NAMALWA (cell line): ENCODE results near the gene NOL4L.

ENCODE experiments used
- DNase-seq: peaks from one replicate; pipeline ENCODE4 v3.0.0-alpha.2; 2015; ENCODE audit warnings: low spot score

NOL4L gene

DNA sequence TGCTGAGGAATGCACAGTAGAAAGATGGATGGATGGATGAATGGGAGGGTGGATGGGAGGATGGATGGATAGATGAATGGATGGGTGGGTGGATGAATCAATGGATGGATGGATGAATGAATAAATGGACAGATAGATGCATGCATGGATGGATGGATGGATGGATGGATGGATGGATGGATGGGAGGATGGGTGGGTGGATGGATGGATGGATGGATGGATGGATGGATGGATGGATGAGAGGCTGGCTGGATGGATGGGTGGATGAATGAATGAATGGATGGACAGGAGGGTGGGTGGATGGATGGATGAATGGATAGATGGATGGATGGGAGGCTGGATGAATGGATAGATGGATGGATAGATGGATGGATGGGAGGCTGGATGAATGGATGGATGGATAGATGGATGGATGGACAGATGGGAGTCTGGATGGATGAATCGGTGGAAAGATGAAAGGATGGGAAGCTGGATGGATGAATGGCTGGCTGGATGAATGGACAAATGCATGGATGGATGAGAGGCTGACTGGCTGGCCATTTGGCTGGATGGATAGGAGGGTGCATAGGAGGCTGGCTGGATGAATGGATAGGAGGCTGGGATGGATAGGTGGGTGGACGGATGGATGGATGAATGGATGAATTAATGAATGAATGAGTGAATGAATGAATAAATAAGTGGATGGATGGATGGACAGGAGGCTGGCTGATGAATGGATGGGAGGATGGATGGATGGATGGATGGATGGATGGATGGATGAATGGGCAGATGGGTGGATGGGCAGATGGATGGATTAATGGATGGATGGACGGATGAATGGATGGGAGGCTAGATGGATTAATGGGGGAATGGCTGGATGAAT is 28.3 kb upstream of the NOL4L start:
- no peak for DNase-seq

DNA sequence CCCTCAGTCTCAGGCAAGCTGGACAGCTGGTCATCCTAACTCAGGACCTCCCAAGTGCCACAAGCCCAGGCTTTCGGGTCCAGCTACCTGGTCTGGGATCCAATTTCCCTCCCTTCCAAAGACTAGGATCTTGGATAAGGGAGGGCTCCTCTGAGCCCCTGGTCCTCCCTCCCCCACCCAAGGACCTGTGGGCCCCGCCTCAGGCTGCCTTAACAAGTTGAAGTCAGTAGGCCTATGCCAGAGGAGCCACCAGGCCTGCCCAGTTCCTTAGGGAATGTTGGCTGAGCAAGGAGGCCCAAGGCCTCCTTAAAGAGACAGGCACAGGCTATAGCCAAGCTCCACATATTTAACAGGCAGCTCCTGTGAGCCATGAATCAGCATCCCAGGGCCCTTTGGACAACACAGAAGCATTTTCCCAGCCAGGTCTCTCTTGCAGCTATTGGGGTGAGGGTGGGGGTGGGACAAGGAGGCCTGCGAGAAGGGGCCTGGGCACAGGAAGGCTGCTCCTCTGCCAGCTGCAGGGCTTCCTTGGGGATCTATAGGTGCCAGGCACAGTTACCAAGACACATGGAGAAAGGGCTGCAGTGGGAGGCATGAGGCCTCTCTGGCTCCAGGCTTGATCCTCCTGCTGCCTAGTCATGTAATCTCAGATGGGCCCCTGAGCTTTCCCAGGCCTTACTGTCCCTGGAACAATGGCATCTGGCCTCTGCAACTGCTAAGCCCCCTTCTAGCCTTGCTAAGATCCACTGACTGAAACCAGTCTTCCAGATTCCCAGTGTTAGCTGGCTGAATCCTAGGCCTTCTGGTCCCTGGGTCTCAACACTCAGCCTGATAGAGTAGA is 27.4 kb upstream of the NOL4L start:
- no peak for DNase-seq

DNA sequence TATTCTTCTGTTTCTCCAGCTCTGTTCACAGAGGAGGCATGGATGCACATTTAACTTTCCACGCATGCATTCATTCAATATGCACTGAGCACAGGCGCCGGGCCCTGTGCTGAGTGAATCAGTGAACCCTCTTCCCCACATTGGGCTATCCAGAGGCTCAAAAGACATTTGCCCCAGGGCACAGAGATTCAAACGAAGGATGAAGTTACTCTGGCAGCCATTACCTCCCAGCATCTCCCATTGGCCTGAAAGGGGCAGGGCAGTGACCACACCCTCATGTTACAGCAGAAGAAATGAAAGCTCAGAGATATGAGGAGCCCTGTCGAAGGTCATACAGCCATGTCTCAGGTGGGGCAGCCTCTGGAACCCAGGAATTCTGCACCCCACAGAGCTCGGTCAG is 26.7 kb upstream of the NOL4L start:
- DNase-seq, result no peak

DNA sequence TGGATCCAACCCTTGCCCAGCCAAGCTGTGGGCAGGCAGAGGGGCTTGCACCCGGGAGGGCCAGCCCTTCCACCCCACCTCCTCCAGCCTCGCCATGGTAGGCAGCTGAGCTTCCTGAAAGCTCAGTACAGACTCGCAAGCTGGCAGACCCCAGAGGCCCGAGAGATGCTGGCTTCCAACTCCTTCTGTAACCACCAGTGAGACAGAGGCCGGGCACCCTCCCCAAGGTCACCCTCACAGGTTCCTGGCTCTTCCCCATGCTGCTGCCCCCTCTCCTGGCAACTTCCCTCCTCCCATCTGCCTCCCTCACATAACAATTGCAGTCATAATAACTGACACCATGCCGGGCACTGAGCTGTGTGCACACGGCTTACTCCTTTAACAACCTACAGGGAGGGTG is 26.2 kb upstream of the NOL4L start:
- no peak for DNase-seq

DNA sequence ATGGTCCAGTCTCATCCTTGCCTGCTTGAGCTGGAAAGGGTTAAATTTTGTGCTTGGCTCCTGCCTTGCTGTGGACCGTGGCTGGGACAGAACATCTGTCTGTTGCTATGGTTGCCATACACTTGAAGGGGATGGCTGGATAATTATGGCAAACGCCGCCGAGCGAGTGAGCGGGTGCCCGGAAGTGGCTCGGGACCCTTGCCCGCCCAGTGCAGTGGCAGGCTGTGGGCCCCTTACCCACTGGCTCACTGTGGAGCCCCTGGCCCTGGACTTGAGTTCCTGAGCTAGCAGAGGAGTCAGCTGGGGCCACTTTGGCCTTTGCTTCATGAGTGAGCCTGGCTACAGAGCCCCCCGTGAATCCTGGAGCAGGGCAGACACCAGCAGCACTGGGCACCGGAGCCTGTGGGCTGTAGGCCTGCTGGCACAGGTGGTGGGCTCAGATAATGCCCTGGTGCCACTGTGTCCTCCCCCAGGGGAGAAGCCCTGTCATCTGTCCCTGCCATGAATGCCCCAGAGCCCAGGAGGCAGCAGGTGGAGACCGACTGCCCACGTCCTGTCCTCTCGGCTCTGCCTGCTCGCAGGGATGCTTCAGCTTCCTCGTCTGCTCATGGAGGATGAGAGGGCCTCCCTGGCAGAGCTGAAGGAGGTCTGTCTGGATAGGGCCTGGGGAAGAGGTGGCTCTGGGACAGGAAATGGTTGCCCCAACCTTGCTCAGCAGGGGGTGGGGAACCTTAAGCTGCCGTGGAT is 25.5 kb upstream of the NOL4L start:
- no peak for DNase-seq

DNA sequence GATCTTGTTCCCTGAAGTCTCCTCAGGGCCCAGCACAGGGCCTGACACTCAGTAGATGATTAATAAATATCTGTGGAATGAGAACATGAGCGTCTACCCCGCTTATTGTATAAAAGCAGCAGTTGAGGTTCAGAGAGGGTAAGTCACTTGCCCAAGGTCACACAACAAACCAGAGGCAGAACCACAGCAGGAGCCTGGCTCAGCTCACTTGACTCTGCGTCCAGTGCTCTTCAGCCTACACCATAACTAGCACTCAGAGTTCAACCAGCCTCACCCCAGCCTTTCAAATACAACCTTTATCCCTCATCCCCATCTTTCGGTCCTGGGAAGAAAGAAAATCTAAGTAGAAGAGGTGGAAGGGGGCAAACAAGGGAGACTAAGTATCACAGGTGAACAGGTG is 24.9 kb upstream of the NOL4L start:
- no peak for DNase-seq

DNA sequence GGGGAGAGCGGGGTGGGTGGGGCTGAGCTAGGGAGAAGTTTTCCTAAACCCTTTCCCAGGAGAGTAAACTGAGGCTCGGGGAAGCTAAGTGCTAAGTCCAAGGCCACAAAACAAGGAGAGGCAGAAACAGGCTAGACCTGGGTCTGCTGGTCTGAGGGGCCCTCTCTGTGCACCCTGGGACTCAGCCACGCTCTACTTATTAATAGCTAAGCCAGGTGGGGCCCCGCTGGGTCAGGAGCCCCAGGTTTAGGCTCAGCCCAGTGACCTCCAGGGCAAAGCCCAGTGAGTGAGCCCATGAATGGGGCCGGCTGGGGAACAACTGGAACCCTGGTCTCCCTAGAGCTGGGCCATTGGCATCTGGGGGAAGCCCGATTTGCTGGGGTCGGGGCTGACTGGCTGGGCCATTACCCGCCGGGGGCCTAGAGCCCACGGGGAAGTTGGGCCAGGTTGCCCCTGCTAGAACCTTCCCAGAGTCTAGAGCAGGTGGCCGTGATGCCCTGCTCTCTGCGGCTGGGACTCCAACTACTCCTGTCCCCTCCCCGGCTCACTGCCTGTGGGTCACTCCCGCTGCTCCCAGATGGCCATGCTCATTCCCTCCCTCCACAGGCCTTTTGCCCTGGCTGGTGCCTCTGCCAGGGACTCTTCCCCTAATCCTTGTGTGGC is 24.1 kb upstream of the NOL4L start:
- DNase-seq, result no peak

DNA sequence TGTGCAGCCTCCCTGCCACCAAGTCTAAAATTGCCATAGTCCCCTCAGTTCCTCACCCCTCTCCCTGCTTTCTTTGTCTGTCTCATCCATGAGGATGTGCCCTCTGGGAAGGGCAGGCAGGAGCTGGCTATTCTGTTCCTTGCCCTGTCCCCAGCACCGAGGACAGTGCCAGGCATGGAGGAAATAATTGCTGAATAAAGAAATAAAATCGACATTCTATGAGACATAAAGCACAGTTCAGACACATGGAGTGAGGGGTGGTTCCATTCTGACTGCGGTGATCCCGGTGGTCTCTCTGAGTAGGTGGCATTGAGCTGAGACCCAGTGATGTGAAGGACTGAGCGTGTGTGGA is 23.5 kb upstream of the NOL4L start:
- no peak for DNase-seq

DNA sequence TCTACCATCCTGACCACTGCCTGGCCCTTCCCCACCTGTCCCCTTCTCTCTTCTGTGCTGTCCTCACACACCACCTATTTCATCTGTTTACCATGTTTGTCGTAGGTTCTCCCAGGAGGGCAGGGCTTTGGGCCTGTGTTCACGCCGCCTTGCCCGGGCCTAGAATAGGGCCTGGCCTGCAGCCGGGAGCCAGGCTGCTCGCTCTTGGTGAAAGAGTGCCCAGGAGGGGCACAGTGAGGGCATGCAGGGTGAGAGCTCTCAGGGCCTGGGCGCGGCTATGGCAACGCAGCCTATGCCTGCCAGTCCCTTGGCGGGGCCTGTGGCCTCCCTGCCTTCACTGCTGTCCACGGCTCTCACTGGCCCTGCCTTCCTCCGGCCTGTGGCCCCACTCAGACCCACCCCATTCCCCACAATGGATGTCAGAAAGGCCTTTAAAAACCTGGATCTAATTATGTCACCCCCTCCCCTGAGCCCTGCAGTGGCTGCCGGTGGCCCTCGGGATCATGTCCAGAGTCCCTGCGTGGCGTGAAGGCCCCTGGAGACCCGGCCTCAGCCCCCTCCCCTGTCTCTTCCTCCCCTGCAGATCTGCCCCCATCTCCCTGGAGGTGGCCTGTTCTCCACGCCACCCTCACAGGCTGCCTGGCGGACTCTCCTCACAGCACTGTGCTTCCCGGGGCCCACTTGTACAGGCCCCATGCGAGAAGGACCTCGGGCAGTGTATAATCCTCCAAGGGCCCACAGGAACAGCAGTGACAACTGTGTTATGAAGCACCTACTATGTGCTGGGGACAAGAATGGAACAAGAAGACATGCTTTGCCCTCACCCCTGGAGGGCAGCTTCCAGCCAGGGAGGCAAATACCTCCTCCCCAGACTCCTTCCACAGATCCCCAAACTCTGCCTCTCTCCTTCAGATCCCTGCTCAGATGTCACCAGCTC is 22.9 kb upstream of the NOL4L start:
- no peak for DNase-seq

DNA sequence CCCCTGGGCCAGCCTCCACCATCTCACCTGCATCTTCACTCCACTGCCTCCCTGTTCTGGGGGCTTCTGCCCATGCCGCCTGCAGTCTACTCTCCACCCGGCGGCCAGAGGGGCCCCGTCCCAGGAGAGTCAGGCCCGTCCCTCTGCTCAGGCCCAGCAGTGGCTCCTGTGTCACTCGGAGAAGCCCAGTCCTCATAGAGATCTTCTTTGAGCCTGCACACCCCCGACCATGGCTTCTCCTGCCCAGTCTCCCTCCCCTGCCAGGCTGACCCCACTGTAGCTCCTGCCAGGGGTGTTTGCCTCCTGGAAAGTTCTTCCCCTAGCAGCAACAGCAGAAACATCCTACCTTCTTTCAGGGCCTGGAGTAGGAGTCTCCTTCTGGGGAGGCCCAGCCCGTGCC is 22.2 kb upstream of the NOL4L start:
- DNase-seq, result no peak

DNA sequence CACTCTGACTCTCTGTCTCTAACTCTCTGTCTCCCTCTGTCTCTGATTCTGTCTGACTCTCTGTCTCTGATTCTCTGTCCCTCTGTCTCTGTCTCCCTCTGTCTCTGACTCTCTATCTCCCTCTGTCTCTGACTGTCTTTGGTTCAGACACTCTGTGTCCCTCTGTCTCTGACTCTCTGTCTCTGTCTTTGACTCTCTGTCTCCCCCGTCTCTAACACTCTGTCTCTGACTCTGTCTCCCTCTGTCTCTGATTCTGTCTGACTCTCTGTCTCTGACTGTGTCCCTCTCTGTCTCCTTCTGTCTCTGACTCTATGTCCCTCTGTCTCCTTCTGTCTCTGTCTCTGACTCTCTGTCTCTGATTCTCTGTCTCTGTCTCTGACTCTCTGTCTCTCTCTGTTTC is 21.7 kb upstream of the NOL4L start:
- DNase-seq, result no peak

DNA sequence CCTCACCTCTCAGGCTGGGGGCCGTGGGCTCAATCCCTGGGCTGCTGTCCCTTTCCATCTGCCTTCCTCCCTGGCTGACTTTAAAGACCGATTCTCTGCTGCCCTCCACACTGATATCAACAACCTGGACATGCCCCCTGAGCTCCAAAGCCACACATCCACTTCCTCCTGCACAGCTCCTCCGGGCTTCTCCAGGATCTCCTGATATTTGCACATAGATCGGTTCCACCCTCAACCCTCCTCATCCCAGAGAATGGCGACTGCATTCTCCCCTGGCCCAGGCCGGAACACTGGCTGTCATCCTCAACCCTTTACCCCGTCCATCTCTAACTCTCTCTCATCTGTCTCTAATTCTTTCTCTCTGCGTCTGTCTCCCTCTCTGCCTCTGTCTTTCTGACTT is 21.0 kb upstream of the NOL4L start:
- no peak for DNase-seq

DNA sequence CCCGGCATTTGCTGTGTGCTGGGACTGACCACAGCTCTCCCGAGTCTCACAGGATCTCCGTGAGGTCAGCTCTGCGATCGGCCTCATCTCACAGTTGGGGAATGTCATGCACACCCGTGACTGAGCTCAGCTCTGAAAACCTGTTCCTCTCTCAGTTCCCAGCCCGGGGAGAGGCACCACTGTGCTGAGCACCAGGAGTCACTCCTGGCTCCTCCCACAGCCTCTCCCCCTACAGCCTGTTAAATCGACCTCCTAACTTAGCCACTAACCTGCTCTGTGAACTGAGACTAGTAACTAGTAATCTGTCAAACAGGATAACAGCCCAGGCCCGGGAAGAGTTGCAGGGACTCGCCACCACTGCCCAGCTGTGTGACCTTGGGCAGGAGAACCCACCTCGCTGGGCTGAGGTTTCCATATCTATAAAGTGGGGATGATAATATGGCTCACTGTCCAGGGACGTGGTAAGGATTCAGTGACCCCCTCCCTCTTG is 20.1 kb upstream of the NOL4L start:
- DNase-seq, result no peak

DNA sequence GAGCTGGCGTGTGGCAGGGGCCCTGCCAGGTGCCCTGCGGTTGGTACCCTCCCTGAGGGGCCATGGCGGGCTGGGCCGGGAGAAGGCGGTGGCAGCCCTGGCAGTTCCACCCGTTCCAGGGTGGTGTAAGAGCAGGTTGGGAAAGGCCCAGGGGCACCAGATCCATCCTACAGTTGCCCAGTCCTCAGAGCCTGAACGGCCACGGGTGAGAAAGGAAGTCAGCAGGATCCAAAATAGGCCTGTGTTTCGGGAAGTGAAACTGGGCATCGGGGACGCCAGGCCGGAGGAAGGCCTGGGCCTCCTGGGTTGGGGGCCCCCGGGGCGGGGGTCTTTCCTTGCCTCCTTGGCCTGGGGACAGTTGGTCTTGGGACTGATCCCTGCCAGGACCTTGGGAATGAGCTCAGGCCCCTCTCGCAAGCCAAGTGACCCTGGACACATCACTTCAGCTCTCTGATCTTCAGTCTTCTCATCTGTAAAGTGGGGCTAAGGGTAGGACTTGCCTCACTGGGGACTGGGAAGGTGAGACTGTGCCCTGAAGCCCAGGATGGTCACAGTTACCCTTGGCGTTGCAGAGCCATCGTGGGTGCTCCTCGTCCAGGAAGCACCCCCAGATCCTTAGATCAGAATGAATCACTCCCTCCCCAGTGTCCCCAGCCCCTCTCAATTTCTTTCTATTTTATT is 18.1 kb upstream of the NOL4L start:
- DNase-seq, result peak; percentile 67

DNA sequence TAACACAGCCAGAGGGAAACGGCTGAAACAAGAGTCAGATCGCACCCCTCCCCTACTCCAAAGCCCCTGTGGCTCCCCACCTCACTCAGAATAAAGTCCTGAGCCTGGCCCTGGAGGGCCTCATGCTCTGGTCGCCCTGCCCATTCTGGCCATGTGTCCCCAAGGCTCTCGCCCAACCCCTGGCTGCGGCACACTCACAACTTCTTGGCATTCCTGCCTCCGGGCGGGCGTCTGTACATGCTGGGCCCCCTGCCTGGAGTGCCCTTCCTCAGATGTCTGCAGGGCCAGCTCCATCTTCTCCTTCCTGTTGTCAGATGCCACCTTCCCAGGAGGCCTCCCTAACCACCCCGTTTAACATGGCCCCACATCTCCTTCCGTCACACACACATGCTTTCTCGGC is 17.1 kb upstream of the NOL4L start:
- DNase-seq, result no peak

DNA sequence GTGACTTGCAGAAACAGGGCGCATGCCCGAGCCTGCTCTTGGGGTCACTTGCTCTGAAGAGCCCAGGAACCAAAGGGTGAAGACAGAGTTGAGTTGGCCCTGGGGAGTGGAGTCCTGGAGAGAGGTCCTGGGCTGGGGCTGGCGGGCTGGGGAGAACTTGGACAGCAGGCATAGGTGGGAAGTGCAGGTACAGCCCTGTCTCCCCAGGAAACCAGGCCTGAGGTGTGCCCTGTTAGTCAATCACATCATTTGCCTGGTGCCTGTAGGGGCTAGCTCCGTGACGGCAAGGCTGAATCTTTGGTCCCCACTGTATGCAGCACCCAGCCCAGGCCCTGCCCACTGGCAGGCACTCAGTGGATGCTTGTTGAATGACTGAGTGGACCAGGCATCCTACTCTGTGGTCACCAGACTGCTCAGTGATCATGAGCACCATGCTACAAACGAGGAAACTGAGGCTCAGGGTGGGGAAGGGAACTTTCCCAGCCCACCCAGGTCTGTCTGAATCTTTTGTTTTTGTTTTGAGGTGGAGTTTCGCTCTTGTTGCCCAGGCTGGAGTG is 15.6 kb upstream of the NOL4L start:
- no peak for DNase-seq

DNA sequence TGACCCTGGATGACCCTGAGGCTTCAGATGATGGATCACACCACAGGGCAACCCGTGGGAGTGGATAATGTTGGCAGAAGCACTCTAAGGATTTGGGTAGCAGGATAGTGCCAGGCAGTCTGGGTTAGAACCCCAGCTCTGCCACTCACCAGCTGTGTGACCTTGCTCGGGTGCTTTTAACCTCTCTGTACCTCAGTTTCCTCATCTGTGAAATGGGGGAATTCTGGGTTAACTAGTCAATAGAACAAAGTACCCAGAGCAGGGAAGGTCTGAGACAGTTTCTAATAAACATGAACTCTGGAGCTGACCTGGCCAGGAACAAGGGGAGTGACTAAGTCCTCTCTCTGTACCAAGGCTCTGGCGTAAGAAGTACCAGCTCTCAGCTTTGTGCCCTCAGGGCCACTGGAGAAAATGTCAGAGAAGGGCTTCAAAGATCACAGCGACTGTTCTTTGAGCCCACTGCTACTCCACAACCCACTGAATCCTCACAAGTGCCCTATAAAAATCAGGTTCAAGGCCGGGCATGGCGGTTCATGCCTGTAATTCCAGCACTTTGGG is 14.7 kb upstream of the NOL4L start:
- DNase-seq, result no peak

DNA sequence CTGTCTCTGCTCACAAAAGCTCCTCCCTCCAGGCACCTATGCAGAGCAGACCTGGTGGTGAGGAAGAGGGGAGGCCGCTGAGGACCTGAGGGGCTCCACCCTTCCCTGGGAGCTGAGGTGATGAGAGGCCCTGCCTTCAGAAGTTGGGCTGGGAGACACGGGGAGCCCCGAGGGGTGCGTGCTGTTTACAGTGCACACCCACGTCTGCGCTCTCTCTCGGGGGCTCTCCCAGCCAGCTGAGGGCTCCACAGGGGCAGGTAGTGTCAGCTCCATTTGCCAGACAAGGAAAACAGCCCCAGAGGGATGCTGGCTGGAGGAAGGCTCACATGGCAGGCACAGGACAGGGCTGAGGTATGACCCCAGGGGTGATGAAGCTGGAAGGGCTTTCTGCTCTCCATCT is 13.5 kb upstream of the NOL4L start:
- DNase-seq, result no peak

DNA sequence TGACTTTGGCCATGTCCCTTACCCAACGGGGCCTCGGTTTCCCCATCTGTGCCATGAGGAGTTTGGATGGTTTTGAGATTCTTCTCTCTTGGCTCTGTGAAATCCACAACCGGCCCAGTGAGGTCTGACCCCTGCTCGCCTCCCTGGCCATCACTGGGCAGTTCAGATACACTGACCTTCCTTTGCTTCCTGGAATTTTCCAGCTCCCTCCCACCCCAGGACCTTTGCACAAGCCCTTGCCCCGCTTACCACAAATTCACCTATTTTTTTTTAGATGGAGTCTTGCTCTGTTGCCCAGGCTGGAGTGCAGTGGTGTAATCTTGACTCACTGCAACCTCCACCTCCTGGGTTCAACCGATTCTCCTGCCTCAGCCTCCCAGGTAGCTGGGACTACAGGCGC is 12.6 kb upstream of the NOL4L start:
- no peak for DNase-seq
